ENCODE data around the gene ZBED2. TPM values are rescaled to one million over a fixed set of nuclear protein-coding genes. Genes with fewer than 3 reads are reported as not detected.
"Not testable (repeated sequence)": the region's sequence is repeated elsewhere in the genome, so short reads cannot be mapped to it uniquely, and the experiment has no call there.

ZBED2 gene
- total and polyA plus RNA-seq, 2 experiments from 2014 or later, result not detected

- TF ChIP-seq CREB1 (CRISPR knock-in tag; IDR thresholded peaks at IDR 0.05; ENCODE audit: low read depth) (no peak), POLR2AphosphoS5 (IDR thresholded peaks at IDR 0.05; ENCODE audit: low read depth) (no peak)
- Histone ChIP-seq H3K4me3 (no peak overlapping the region), H3F3A (replicated peaks; ENCODE audit: low read depth) (no peaks in the 10 kb centered on the region), H4K20me1 (replicated peaks; ENCODE audit: insufficient read depth) (no peaks in the 10 kb centered on the region), H3K36me3 (ENCODE audit: insufficient read depth) (no peaks in the 10 kb centered on the region), H3K9me2 (ENCODE audit: insufficient read depth) (no peaks in the 10 kb centered on the region), H3K4me2 (no peak overlapping the region), H3K4me1 (ENCODE audit: insufficient read depth) (no peaks in the 10 kb centered on the region), H3K79me2 (replicated peaks; ENCODE audit: insufficient read depth) (no peaks in the 10 kb centered on the region), H2AFZ (0 out of 2 replicates have a peak overlapping the region, but pooled peaks have one; percentile 20), H3K27me3 (ENCODE audit: insufficient read depth) (no peaks in the 10 kb centered on the region), H3K27ac (ENCODE audit: low read depth) (no peak overlapping the region)
- DNase-seq (ENCODE audit: low spot score) (no peak), ATAC-seq (no peak)
- no peak overlapping the region for H3K4me3 Mint-ChIP-seq
- peaks cover 4% of the 10 kb centered on the region for H3K27me3 Mint-ChIP-seq (ENCODE audit: insufficient read depth, low read depth, poor library complexity)
- no peaks in the 10 kb centered on the region for H3K36me3 Mint-ChIP-seq (ENCODE audit: low read depth)
- no peaks in the 10 kb centered on the region; the same call in 2 of the 3 replicates for H3K9me3 Mint-ChIP-seq
- H3K27ac Mint-ChIP-seq, result no peak overlapping the region
- H3K4me1 Mint-ChIP-seq, result no peaks in the 10 kb centered on the region
These were observed 41.3 kb upstream of the ZBED2 start for GRCh38 chr3:111636366-111636885.

- H3K27ac ChIP-seq (ENCODE audit: low read depth), result no peak overlapping the region
- H3F3A ChIP-seq (replicated peaks; ENCODE audit: low read depth), result no peaks in the 10 kb centered on the region
- H3K4me1 ChIP-seq (ENCODE audit: insufficient read depth), result no peaks in the 10 kb centered on the region
- H3K27me3 Mint-ChIP-seq (ENCODE audit: insufficient read depth, low read depth, poor library complexity), result peaks cover 4% of the 10 kb centered on the region
- DNase-seq (ENCODE audit: low spot score) (no peak), ATAC-seq (no peak)
- no peak overlapping the region for H3K4me3 Mint-ChIP-seq
- no peaks in the 10 kb centered on the region for H3K27me3 ChIP-seq (ENCODE audit: insufficient read depth)
- no peaks in the 10 kb centered on the region for H3K4me1 Mint-ChIP-seq
- H3K36me3 Mint-ChIP-seq (ENCODE audit: low read depth), result no peaks in the 10 kb centered on the region
- no peaks in the 10 kb centered on the region for H4K20me1 ChIP-seq (replicated peaks; ENCODE audit: insufficient read depth)
- no peaks in the 10 kb centered on the region for H3K9me2 ChIP-seq (ENCODE audit: insufficient read depth)
- H3K4me3 ChIP-seq, result no peak overlapping the region
- no peak overlapping the region for H3K4me2 ChIP-seq
- H3K36me3 ChIP-seq (ENCODE audit: insufficient read depth), result no peaks in the 10 kb centered on the region
- no peak overlapping the region for H3K27ac Mint-ChIP-seq
- TF ChIP-seq CTCF (conservative IDR thresholded peaks at IDR 0.05; ENCODE audit: low read depth in 2 of 2) (no peak), ZNF462 (CRISPR knock-in tag; IDR thresholded peaks at IDR 0.05) (no peak), EZH2phosphoT487 (IDR thresholded peaks at IDR 0.05; ENCODE audit: unreplicated experiment) (no peak), POLR2AphosphoS5 (IDR thresholded peaks at IDR 0.05; ENCODE audit: low read depth) (no peak)
- H3K9me3 Mint-ChIP-seq, result no peaks in the 10 kb centered on the region
- H2AFZ ChIP-seq, result no peak overlapping the region
- no peaks in the 10 kb centered on the region for H3K79me2 ChIP-seq (replicated peaks; ENCODE audit: insufficient read depth)
These were observed 40.3 kb upstream of the ZBED2 start for GRCh38 chr3:111635403-111635802.

GRCh38 chr3:111630638-111631037 lies 35.5 kb upstream of the ZBED2 start:
- peaks cover 18% of the 10 kb centered on the region; the same call in 2 of the 3 replicates for H3K9me3 Mint-ChIP-seq
- H3K27ac ChIP-seq (ENCODE audit: low read depth); H3K4me3 ChIP-seq; H3K36me3 ChIP-seq (ENCODE audit: insufficient read depth); H3K36me3 Mint-ChIP-seq (ENCODE audit: low read depth); H3K4me1 Mint-ChIP-seq; H3K27me3 Mint-ChIP-seq (ENCODE audit: insufficient read depth, low read depth, poor library complexity); ATAC-seq; H3K4me1 ChIP-seq (ENCODE audit: insufficient read depth); H3F3A ChIP-seq (replicated peaks; ENCODE audit: low read depth); H3K27me3 ChIP-seq (ENCODE audit: insufficient read depth); H3K79me2 ChIP-seq (replicated peaks; ENCODE audit: insufficient read depth); H3K27ac Mint-ChIP-seq; H4K20me1 ChIP-seq (replicated peaks; ENCODE audit: insufficient read depth); DNase-seq (ENCODE audit: low spot score); H2AFZ ChIP-seq; H3K4me3 Mint-ChIP-seq; H3K4me2 ChIP-seq; H3K9me2 ChIP-seq (ENCODE audit: insufficient read depth): not testable (repeated sequence)

Data from GM23338 (cell line).